Cortex of kidney (tissue), 1 donor: Measurements from ENCODE around the gene EHMT1.
"Not testable (repeated sequence)": the region's sequence is repeated elsewhere in the genome, so short reads cannot be mapped to it uniquely, and the experiment has no call there.

Experiments
- DNase-seq: peaks from one replicate; lab custom pipeline; 2025; lab: John Stamatoyannopoulos, UW

EHMT1 gene

DNA sequence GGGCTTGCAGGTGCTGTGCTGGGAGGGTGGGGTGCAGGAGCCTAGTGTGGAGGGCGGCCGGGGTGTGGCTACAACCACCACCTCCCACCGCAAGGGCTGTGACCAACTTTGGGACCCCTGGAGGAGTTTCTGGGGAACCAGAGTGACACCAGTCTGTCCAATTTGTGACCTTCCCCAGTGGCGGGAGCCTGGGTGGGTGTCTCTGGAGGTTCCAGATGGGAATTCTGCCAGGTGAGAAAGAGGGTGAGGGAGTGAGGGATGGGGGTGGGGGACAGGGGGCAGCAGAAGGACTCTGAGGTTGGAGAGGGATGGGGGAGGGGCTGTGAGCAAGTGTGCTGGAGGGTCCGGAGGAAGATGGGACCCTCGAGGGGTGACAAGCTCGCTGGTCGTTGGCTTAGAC is 254.6 kb downstream of the EHMT1 start:
- no peak for DNase-seq

DNA sequence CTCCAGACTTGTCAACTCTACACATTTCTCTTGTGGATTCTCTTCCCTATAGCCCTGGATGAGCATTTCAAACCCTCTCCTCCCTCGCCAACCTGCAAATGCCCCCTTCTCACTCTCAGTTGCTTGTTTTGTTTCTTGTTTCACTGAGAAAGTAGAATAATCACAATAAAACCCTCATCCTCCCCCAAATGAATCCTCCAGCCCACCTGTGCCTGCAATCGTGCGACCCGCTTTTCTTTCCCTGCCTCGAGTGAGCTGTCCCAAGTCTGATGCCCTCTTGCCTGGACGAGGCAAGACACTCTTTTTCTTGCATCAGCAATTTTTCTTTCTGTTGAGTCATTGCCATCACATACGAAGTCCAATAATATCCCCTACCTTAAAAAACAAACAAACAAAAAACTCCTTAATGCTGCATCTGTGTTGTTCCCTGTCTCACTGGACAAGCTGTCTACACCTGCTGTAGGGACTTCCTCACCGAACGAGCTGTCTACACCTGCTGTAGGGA is 255.1 kb downstream of the EHMT1 start:
- no peak for DNase-seq

DNA sequence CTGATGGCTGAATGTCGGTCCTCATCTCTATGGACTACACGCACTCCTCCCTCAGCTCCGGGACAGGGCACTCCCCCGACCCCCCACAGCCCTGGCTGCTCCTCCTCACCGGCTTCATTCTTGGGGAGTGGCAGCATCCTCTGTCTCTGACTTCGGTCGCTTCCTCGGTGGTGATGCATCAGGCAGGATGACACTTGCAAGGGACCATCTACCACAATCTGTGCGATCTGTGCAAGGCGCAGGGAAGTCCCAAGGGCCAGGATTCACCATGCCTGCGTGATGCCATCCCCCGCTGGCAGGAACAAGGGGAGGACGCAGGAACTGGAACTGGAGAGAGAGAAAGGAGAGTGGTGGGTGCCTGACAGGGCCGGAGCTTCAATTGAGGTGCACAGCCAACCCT is 256.5 kb downstream of the EHMT1 start:
- no peak for DNase-seq

DNA sequence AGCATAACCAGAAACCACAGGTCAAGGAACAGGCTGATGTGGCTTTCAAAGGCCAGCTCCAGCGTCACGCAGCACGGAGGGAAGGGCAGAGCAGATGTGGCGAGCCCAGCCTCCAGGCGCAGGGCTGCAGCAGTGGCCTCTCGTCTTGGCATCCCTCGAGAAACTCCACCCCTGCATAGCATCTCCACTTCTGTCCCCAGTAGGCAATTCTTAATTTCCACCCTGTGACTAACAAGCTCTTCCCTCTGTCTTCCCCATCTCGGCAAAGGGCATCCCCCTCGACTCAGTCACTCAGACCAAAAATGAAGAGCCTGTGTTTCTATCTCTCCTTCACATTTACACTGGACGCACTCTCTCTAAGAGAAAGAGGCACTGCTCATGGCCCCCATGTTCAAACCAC is 257.0 kb downstream of the EHMT1 start:
- no peak for DNase-seq

DNA sequence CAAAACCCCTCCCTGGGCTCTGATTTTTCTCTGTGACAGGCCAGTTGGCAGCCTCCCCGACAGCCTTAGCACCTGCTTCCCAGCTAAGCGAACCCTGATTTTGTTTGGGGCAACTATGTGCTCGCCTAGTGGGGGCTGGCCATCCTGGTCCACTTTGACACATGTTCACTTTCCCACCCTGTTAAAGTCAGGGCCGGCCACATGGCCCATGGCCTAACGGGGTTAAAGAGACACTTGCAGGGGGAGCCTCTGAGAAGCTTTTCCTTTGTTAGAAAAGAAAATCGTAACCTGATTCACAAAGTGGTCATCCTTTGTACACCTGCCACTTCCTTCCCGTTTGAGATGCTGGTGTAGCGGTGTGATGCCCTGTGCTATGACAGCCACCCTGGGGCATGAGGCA is 257.5 kb downstream of the EHMT1 start:
- no peak for DNase-seq

DNA sequence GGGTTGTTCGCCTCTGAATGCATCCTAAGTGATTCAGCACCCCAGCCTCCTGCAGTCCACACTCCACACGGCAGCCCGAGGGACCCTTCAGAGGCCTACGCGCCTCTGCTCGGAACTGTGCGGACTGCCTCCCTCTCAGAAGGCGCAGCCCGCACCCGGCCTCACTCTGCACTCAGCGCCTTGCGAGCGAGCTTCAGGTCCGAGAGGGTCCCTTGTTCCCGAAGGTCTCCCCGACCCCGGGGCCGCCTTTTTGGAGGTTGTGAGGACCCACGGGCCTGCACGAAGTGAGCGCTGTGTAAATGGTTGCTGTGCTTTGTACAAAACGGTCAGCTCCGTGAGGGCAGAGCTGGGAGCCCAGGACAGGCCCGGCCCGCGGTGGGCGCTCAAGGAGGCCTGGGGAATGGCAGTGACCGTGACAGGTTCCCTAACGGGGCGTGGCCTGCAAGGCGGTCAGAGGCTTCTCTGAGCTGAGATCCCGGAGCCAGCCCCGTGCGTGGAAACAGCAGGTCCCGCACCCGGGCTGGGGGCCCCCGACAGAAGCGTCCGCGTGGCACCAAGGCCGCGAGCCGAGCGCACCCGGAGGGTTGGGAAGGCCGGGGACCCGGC is 258.1 kb downstream of the EHMT1 start:
- DNase-seq, result no peak

DNA sequence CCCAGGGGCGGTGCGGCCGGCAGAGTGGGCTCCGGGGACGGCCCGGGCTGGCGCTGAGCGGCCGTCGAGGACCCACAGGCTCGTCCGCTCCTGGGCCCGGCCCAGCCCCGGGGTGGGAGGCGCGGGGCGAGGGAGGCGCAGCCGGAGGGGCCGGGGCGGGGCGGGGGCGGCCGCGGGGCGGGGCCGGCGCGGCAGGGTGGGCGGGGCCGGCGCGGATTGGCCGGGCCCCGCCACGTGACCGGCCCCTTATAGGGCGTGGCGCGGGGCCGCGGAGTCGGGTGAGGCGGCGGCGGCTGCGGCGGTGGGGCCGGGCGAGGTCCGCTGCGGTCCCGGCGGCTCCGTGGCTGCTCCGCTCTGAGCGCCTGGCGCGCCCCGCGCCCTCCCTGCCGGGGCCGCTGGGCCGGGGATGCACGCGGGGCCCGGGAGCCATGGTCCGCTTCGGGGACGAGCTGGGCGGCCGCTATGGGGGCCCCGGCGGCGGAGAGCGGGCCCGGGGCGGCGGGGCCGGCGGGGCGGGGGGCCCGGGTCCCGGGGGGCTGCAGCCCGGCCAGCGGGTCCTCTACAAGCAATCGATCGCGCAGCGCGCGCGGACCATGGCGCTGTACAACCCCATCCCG is 258.8 kb downstream of the EHMT1 start, which contains the start of gene CACNA1B:
Gene CACNA1B (plus strand): TSS at position 277 of the 617 bp plus-strand sequence. CDS start 152 bp downstream, at position 429.
- DNase-seq, result not testable (repeated sequence)

DNA sequence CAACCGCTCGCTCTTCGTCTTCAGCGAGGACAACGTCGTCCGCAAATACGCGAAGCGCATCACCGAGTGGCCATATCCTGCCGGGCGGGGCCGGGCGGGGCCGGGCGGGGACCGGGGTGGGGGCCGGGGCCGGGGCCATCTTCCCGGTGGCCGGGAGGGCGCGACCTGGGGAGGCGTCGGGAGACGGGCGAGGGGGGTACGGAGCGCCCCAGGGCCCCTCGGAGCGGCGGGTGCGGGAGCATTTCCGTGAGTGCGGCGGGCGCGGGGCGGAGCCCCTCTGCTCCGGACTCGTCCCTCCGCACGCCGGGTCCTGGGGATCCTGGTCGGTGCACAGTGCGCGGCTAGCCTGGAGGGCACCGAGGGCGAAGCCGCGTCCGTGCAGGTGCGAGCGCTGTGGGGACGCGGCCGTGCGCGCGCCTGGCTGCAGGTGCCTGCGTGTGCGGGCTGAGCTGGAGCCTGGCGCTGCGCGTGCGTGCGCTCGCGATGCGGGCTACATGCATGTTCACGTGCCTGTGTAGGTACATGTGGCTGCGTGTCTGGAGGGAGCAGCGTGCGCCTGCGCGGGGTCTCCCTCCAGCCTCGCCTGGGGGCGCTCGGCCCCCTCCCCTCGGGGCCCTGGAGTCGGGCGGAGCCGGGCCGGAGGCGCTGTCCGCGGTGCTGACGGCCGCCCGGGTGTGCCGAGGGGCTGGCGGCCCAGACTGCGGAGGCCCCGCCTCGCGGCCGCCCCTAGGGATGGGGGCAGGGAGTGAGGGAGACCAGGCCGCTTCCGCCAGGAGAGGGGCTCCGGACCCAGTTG is 259.5 kb downstream of the EHMT1 start:
- no peak for DNase-seq

DNA sequence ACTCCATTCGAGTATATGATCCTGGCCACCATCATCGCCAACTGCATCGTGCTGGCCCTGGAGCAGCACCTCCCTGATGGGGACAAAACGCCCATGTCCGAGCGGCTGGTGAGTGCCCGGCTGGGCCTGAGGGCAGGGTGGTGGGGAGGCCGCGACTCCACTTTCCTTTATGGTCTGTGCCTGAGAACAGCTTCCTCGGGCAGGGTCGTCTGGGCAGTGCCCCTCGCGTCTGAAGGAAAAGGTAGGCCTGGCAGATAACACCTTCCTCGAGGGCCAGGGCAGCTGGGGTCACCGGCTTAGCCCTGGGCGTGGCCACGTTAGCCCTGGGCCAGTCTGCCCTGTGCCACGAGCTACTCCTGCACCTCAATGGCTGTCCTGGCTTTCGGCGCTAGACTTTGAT is 260.2 kb downstream of the EHMT1 start:
- DNase-seq, result no peak

DNA sequence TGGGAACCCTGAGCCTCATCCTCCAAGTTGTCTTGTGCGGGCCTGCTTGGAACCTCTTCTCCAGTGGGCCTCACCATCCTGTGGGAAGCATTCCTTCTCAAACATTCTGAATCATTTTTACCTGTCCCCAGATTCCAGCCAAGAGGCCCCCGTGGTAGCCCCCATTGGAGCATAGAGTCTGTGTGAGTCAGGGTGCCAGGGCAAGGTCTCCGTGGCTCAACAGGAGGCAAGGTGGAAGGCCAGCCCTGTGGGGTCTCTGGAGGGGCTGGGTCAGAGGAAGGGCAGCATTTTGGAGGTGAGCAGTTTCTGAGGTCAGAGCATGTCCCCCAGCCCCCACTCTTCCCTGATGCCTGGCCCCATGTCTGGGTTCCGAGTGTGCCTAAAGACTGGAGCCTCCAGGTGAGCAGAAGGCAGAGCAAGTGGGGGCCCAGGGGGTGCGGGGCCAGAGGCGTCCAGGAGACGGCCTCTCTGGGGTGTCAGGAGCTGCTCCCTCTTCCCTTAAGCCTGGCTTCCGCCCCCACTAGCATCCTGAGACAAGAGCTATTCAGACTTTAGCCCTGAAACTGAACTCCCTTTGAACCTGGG is 260.9 kb downstream of the EHMT1 start:
- no peak for DNase-seq

DNA sequence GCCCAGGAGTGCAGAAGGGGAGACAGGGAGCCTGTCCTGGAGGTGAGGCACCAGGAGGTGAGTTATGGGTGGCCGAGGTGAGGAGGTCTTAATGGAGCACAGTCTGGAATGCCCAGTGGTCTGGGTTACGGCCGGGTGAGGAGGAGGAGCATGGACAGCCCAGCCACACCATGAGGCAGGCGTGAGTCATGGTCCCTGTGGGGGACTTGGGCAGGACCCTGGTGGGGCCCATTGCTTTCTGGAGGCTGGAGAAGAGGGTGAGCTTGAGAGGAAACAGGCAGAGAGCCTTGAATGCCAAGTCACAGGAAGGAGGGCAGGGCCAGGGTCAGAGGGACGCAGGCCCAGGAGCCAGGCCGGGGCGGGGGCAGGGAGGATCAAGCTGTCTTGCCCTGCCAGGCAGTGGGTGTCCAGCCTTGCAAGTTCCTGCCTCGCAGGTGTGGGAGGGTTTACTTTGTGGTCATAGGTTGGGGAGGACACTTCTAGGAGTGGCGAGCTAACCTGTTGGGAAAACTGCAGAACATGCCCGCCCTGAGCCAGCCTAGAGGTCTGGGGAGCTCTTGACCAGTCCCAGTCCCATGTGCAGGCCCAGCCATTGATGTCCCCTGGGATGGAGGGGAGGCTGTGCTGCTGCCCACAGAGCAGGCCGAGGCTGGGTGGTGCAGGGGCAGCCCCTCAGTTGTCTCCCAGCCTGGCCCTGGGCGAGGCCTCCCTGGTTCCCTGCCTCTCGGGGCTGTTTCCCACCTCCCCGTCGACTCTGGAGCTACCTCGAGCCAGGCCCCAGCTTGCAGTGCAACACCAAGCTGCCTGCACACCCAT is 261.6 kb downstream of the EHMT1 start:
- no peak for DNase-seq

DNA sequence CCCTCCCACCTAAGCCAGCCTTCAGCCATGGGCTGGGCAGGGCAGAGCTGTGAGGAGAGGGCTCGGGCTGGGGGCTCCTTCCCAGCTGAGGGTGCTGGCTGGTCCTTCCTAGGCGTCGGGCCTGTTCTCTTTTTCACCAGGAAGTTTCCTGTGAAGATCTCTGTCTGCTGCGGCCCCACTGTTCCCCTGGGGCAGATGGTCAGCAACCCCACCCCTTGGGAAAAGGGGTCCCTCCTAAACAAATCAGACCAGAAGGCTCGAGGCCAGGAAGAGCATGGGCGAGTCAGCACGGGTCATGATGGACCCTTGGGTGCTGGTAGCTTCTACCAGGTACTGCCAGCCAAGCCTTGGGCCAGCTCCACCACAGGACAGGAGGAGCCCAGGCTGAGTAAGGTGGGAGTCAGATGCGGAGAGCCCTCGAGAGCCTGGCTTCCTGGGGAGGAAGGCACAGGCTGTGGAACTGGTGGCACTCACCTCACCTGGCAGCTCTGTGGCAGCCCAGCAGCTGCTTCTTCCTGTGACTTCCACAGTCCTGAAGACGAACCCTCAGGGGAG is 262.2 kb downstream of the EHMT1 start:
- DNase-seq, result no peak

DNA sequence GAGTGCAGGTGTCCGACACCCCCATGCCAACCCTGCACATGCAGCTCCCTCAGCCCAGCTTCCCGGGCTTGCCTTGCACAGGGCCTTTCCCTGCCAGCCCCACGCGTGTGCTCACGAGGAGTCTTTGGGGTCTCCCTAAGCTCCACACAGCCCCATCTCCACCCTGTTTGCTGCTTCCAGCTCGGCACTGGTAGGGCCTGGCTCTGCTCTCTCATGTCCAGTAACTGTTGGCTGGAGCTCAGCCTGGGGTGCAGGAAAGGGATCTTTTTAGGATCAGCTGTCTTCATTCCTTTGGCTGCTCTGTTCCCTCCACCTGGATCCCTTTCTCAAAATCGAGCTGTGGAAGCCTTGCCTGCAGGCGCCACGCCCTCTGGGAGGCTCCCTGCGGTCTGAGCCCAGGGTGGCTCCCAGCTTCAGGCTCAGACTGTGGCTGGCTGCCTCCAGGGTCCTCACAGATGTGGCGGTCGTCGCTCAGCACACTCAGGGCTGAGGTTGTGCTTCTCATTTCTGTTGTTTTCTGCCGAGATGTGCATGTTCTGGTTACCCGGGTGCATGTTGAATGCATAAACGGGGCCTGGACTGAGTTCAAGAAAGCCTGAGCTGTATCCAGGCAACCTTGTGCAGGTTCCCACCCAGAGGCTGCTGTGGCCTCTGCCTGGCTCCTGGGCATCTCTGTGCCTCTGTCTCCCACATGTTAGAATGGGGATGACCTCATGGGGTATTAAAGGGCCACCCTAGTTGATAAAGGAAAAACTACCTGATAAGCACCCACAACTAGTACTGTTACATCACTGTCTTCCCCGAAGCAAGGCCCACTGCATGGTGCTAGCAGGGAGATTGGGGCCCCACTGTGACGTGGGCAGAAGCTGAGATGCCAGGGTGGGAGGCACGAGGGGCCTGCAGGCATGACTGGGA is 263.0 kb downstream of the EHMT1 start:
- DNase-seq, result no peak

DNA sequence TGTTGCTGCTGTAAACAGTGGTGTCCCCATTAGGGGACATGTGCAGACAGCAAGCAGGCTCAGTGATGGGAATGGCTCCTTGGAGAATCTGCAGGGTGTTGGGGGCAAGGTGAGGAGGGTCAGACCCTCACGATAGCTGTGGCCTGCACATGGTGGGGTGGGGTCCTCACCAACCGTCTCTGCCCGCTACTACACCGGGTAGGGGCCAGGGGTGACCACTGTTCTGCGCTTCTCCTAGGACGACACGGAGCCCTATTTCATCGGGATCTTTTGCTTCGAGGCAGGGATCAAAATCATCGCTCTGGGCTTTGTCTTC is 263.7 kb downstream of the EHMT1 start:
- DNase-seq, result no peak

DNA sequence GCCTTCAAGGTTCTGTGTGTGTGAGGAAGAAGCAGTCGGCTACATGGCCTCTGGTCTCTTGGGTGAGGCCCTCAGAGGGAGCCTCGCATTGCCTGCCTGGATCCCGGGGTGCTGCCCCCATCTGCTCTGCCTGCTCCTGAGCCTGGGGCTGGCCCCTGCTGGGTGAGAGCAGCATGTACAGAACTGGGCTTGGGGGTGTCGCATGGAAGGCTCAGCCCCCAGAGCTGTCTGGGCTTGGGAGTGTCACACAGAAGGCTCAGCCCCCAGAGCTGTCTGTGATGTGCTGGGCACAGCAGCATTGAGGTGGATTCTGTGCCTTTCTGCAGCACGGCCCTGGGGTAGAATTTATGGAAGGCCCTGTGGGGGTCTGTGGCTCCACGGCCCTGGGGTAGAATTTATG is 265.2 kb downstream of the EHMT1 start:
- DNase-seq, result not testable (repeated sequence)

DNA sequence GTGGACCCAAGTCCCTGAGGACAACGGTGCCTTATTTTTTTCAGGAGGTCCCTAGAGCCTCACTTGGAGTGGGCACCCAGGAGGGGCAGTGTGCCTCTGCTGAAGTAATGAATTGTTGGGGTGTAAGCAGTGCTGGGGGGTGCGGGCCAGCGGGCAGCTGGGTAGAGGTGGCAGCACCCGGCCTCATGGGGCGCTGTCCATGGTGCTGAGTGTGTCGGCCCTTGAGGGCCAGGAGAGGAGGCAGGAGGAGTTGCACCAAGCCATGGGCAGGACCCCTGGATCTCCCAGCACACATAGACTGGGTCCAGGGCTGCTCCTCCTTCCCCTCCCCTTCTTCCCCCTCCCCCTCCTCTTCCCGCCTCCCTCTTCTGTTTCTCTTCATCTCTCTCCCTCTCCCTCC is 265.7 kb downstream of the EHMT1 start:
- DNase-seq, result not testable (repeated sequence)

DNA sequence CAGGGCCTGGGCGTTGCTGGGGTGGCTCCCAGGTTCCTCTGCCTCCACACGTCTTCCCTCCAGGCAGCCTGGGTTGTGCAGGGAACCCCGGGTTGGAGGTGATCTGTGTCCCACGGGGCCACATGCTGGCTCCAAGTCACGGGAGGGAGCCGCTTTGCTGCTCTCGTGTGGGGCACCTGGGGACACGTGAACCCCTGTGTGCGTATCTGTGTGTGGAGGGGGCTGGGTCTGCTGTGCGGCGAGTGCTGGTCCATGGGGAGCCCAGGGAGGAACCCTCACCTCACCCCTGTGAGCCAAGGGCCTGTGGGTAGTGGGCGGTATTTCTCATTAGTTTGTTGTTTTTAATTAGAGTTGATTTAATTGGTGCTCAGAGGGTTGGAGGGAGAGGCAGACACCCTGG is 266.3 kb downstream of the EHMT1 start:
- not testable (repeated sequence) for DNase-seq
